ENCODE data around the gene MKI67. TPM values are rescaled to one million over a fixed set of nuclear protein-coding genes. Genes with fewer than 3 reads are reported as not detected.

Gene MKI67
- total and polyA plus RNA-seq, 10 of the 15 experiments (the other 5 are each of a cell fraction or from before 2014, with no cell fraction given) = 22.3 to 183 (median 82.9) TPM

GRCh38 chr10:128169811-128170379 lies 43.7 kb upstream of the MKI67 start (continued):
- TF ChIP-seq, protein P1, sequence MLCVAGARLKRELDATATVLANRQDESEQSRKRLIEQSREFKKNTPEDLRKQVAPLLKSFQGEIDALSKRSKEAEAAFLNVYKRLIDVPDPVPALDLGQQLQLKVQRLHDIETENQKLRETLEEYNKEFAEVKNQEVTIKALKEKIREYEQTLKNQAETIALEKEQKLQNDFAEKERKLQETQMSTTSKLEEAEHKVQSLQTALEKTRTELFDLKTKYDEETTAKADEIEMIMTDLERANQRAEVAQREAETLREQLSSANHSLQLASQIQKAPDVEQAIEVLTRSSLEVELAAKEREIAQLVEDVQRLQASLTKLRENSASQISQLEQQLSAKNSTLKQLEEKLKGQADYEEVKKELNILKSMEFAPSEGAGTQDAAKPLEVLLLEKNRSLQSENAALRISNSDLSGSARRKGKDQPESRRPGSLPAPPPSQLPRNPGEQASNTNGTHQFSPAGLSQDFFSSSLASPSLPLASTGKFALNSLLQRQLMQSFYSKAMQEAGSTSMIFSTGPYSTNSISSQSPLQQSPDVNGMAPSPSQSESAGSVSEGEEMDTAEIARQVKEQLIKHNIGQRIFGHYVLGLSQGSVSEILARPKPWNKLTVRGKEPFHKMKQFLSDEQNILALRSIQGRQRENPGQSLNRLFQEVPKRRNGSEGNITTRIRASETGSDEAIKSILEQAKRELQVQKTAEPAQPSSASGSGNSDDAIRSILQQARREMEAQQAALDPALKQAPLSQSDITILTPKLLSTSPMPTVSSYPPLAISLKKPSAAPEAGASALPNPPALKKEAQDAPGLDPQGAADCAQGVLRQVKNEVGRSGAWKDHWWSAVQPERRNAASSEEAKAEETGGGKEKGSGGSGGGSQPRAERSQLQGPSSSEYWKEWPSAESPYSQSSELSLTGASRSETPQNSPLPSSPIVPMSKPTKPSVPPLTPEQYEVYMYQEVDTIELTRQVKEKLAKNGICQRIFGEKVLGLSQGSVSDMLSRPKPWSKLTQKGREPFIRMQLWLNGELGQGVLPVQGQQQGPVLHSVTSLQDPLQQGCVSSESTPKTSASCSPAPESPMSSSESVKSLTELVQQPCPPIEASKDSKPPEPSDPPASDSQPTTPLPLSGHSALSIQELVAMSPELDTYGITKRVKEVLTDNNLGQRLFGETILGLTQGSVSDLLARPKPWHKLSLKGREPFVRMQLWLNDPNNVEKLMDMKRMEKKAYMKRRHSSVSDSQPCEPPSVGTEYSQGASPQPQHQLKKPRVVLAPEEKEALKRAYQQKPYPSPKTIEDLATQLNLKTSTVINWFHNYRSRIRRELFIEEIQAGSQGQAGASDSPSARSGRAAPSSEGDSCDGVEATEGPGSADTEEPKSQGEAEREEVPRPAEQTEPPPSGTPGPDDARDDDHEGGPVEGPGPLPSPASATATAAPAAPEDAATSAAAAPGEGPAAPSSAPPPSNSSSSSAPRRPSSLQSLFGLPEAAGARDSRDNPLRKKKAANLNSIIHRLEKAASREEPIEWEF (IDR thresholded peaks at IDR 0.05; ENCODE audit: insufficient replicate concordance, low read depth, low read length) = no peak
- no peak for TF ChIP-seq RAD21 (IDR thresholded peaks at IDR 0.05; ENCODE audit: insufficient read depth, low read depth, low read length)

GRCh38 chr10:128167926-128168520 lies 41.8 kb upstream of the MKI67 start:
- no peak for ATAC-seq
- Histone ChIP-seq H3K9me3 (replicated peaks; ENCODE audit: control insufficient read depth, insufficient read depth, low read length) (no peaks in the 10 kb centered on the region; the same call in 2 of the 3 replicates), H3K36me3 (ENCODE audit: control insufficient read depth in 2 of 2, insufficient read depth in 2 of 2, low read length in 1 of 2) (no peaks in the 10 kb centered on the region), H3K9ac (ENCODE audit: control insufficient read depth, insufficient read depth, low read length) (no peak overlapping the region), H3K27me3 (replicated peaks in 1 of 2; ENCODE audit: control insufficient read depth in 2 of 2, insufficient read depth in 2 of 2, low read length in 1 of 2) (no peaks in the 10 kb centered on the region; a peak in 1 of 4 replicates), H4K20me1 (ENCODE audit: control insufficient read depth, insufficient read depth) (no peaks in the 10 kb centered on the region), H3K79me2 (ENCODE audit: control insufficient read depth, insufficient read depth, low read length) (no peaks in the 10 kb centered on the region), H3K4me1 (ENCODE audit: control insufficient read depth, insufficient read depth, low read length) (no peaks in the 10 kb centered on the region), H3K27ac (ENCODE audit: control insufficient read depth, insufficient read depth) (no peak overlapping the region), H3K4me2 (ENCODE audit: control insufficient read depth, insufficient read depth) (no peak overlapping the region), H3K4me3 (no peak overlapping the region), H2AFZ (ENCODE audit: control insufficient read depth, low read depth, low read length) (no peak overlapping the region)
- WGBS (ENCODE audit: insufficient coverage, insufficient replicate concordance, low lambda C conversion rate, missing lambda C conversion rate) = 65% methylated on average over 3 of the region's 3 CpGs
- intact Hi-C loops (cut with micrococcal nuclease; ENCODE audit: unreplicated experiment) (no loop called here), in situ Hi-C loops (cut with MboI) (no loop called here)
- SMC1A ChIA-PET (ENCODE audit: uncharacterized antibody, unreplicated experiment) = interaction anchor here (1.5 kb wide), 1 partner anchor 10 kb away, joined by 3 read pairs; no protein-coding TSS in a partner anchor
- no peak for DNase-seq (ENCODE audit: low read depth, low spot score)
- RAD21 ChIA-PET (ENCODE audit: unreplicated experiment) = no interaction called here
- POLR2A ChIA-PET = no interaction called here
- FAIRE-seq = no peak
- BruUV-seq (replicated peaks) = no TSS peak
- CTCF ChIA-PET = no interaction called here
- TF ChIP-seq ETV6 (conservative IDR thresholded peaks at IDR 0.05 in 1 of 2, IDR thresholded peaks at IDR 0.05 in 1 of 2; ENCODE audit: borderline replicate concordance in 1 of 2, low read depth in 1 of 2) (no peak), FOXM1 (IDR thresholded peaks at IDR 0.05; ENCODE audit: low read depth, low read length) (no peak), SP1 (IDR thresholded peaks at IDR 0.05; ENCODE audit: low read depth, low read length) (no peak), TCF12 (IDR thresholded peaks at IDR 0.05; ENCODE audit: low read depth, low read length) (no peak), CTCF (IDR thresholded peaks at IDR 0.05 in 2 of 3, conservative IDR thresholded peaks at IDR 0.05 in 1 of 3; ENCODE audit: control insufficient read depth in 2 of 3, extremely low read depth in 1 of 3, insufficient read depth in 1 of 3, low read depth in 3 of 3, low read length in 3 of 3) (no peak), RUNX3 (IDR thresholded peaks at IDR 0.05; ENCODE audit: low read length) (no peak), SMAD5 (IDR thresholded peaks at IDR 0.05; ENCODE audit: low read depth) (no peak), HSF1 (IDR thresholded peaks at IDR 0.05; ENCODE audit: low read depth, low read length) (no peak), BACH1 (IDR thresholded peaks at IDR 0.05; ENCODE audit: borderline replicate concordance) (no peak), FOXK2 (IDR thresholded peaks at IDR 0.05) (no peak), MTA3 (IDR thresholded peaks at IDR 0.05; ENCODE audit: borderline replicate concordance, low read length) (no peak), RELA (IDR thresholded peaks at IDR 0.05; ENCODE audit: borderline replicate concordance, partially characterized antibody) (no peak)
